Measurements from ENCODE around the gene ZCCHC2.
A peak's percentile ranks its signal among the peaks of the same experiment; 100 is the strongest.

The ZCCHC2 gene

DNA sequence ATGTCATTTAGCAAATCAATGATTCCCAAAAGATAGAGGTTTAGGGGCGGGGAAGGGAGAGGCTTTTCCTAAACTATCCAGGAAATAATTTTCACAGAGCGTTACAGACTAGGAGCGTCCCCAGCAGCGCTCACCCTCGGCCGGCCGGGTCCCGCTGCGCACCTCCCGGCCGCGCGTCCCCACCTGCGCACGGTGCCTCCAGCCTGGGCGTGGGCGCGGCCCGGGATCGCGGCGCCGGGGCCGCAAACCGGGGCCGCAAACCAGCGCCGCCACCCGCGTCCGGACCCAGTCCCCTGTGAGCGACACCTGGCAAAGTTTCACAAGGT lies 684 bp upstream of the ZCCHC2 start:
- Histone ChIP-seq H3K4me1 (ENCODE audit: control insufficient read depth in 2 of 2, insufficient read depth in 1 of 2, low read depth in 1 of 2, low read length in 2 of 2) (peaks cover 11 to 13% of the 10 kb centered on the region in 2 donors), H3K27ac (replicated peaks; ENCODE audit: low read length) (no peak overlapping the region), H2BK15ac (ENCODE audit: low read length) (no peak overlapping the region), H4K91ac (ENCODE audit: low read depth, low read length, poor library complexity) (no peak overlapping the region), H2BK12ac (ENCODE audit: low read length) (peak overlapping the region; percentile 73), H3K79me1 (ENCODE audit: low read depth, low read length) (peaks cover 5% of the 10 kb centered on the region), H2BK120ac (ENCODE audit: low read depth, low read length) (no peak overlapping the region), H3K36me3 (replicated peaks in 1 of 2; ENCODE audit: control insufficient read depth in 2 of 2, insufficient read depth in 2 of 2, low read length in 2 of 2) (no peaks in the 10 kb centered on the region), H3K9me3 (replicated peaks in 1 of 2; ENCODE audit: control insufficient read depth in 2 of 2, insufficient read depth in 1 of 2, low read depth in 1 of 2, low read length in 2 of 2) (no peaks in the 10 kb centered on the region), H3K18ac (ENCODE audit: low read length) (peak overlapping the region; percentile 97), H4K8ac (ENCODE audit: low read depth, low read length) (no peak overlapping the region), H2AK5ac (ENCODE audit: low read depth, low read length) (no peak overlapping the region), H3K4me2 (ENCODE audit: insufficient read depth, low read length, poor library complexity, severe bottlenecking) (peak overlapping the region; percentile 80), H3K23ac (ENCODE audit: low read depth, low read length, poor library complexity) (peak overlapping the region; percentile 92), H2BK5ac (ENCODE audit: low read length) (peak overlapping the region; percentile 96), H3K9ac (ENCODE audit: low read depth, low read length, poor library complexity) (peak overlapping the region; percentile 92), H3K14ac (ENCODE audit: low read length) (no peak overlapping the region), H3K4ac (ENCODE audit: low read length) (no peak overlapping the region), H3K4me3 (ENCODE audit: low read length in 2 of 2) (peak overlapping the region; percentile 81 to 88), H3K27me3 (ENCODE audit: control insufficient read depth in 3 of 3, insufficient read depth in 3 of 3, low read depth in 1 of 3, low read length in 3 of 3) (peaks cover 4 to 28% (median 23%) of the 10 kb centered on the region in 3 experiments), H2AFZ (ENCODE audit: low read length) (peak overlapping the region; percentile 100)
- no CpG with 5 or more reads among the region's 32 CpGs for WGBS, 2 donors (ENCODE audit: extremely low coverage in 2 of 2, insufficient read length in 2 of 2, insufficient replicate concordance in 1 of 2)
- no peak for DNase-seq (ENCODE audit: low spot score)

DNA sequence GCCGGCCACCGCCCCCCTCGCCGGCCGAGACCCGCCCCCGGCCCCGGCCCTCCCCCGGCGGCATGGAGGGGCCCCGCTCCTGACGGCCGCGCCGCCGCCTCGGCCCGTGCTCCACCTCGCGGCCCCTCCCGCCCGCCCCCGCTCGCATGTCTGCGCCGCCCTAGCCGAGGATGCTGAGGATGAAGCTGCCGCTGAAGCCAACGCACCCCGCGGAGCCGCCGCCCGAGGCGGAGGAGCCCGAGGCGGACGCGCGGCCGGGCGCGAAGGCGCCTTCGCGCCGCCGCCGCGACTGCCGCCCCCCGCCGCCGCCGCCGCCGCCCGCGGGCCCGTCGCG lies 397 bp downstream of the ZCCHC2 start:
- H2BK120ac ChIP-seq (ENCODE audit: low read depth, low read length), result no peak overlapping the region
- peak overlapping the region; percentile 100 for H2AFZ ChIP-seq (ENCODE audit: low read length)
- peak overlapping the region; percentile 81 to 99 for H3K4me3 ChIP-seq (ENCODE audit: low read length in 2 of 2)
- H3K79me1 ChIP-seq (ENCODE audit: low read depth, low read length), result peaks cover 5% of the 10 kb centered on the region
- no peaks in the 10 kb centered on the region for H3K9me3 ChIP-seq (replicated peaks in 1 of 2; ENCODE audit: control insufficient read depth in 2 of 2, insufficient read depth in 1 of 2, low read depth in 1 of 2, low read length in 2 of 2)
- WGBS, 2 donors (ENCODE audit: extremely low coverage in 2 of 2, insufficient read length in 2 of 2, insufficient replicate concordance in 1 of 2), result no CpG with 5 or more reads among the region's 62 CpGs
- no peak overlapping the region for H2AK5ac ChIP-seq (ENCODE audit: low read depth, low read length)
- no peak overlapping the region for H3K23ac ChIP-seq (ENCODE audit: low read depth, low read length, poor library complexity)
- peak overlapping the region; percentile 98 for H3K27ac ChIP-seq (replicated peaks; ENCODE audit: low read length)
- H2BK5ac ChIP-seq (ENCODE audit: low read length), result peak overlapping the region; percentile 96
- H3K14ac ChIP-seq (ENCODE audit: low read length), result no peak overlapping the region
- no peak for DNase-seq (ENCODE audit: low spot score)
- H3K27me3 ChIP-seq (ENCODE audit: control insufficient read depth in 3 of 3, insufficient read depth in 3 of 3, low read depth in 1 of 3, low read length in 3 of 3), result peaks cover 4 to 28% (median 23%) of the 10 kb centered on the region in 3 experiments
- H3K36me3 ChIP-seq (replicated peaks in 1 of 2; ENCODE audit: control insufficient read depth in 2 of 2, insufficient read depth in 2 of 2, low read length in 2 of 2), result no peaks in the 10 kb centered on the region
- H4K91ac ChIP-seq (ENCODE audit: low read depth, low read length, poor library complexity), result no peak overlapping the region
- H2BK15ac ChIP-seq (ENCODE audit: low read length), result no peak overlapping the region
- H3K4me1 ChIP-seq (ENCODE audit: control insufficient read depth in 2 of 2, insufficient read depth in 1 of 2, low read depth in 1 of 2, low read length in 2 of 2), result peaks cover 11 to 13% of the 10 kb centered on the region in 2 donors
- H4K8ac ChIP-seq (ENCODE audit: low read depth, low read length), result no peak overlapping the region
- H3K4me2 ChIP-seq (ENCODE audit: insufficient read depth, low read length, poor library complexity, severe bottlenecking), result peak overlapping the region; percentile 31
- no peak overlapping the region for H3K9ac ChIP-seq (ENCODE audit: low read depth, low read length, poor library complexity)
- no peak overlapping the region for H3K18ac ChIP-seq (ENCODE audit: low read length)
- no peak overlapping the region for H3K4ac ChIP-seq (ENCODE audit: low read length)
- no peak overlapping the region for H2BK12ac ChIP-seq (ENCODE audit: low read length)

DNA sequence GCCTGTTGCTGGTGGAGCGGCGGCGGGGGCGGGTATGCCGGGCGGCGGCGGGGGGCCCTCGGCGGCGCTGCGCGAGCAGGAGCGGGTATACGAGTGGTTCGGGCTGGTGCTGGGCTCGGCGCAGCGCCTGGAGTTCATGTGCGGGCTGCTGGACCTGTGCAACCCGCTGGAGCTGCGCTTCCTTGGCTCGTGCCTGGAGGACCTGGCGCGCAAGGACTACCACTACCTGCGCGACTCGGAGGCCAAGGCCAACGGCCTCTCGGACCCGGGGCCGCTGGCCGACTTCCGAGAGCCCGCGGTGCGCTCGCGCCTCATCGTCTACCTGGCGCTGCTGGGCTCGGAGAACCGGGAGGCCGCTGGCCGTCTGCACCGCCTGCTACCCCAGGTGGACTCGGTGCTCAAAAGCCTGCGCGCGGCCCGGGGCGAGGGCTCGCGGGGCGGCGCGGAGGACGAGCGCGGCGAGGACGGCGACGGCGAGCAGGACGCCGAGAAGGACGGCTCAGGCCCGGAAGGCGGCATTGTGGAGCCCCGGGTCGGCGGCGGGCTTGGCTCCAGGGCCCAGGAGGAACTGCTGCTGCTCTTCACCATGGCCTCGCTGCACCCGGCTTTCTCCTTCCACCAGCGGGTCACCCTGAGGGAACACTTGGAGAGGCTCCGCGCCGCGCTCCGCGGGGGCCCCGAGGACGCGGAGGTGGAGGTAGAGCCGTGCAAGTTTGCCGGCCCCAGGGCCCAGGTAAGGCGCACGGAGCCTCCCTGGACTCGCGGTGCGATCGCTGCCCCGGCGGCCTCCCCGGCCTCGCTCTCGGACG lies 1.0 kb downstream of the ZCCHC2 start:
- Histone ChIP-seq H3K18ac (ENCODE audit: low read length) (peak overlapping the region; percentile 92), H3K4ac (ENCODE audit: low read length) (peak overlapping the region; percentile 37), H3K23ac (ENCODE audit: low read depth, low read length, poor library complexity) (peak overlapping the region; percentile 85), H3K4me2 (ENCODE audit: insufficient read depth, low read length, poor library complexity, severe bottlenecking) (peak overlapping the region; percentile 97), H3K79me1 (ENCODE audit: low read depth, low read length) (peaks cover 5% of the 10 kb centered on the region), H2BK15ac (ENCODE audit: low read length) (peak overlapping the region; percentile 81), H2AFZ (ENCODE audit: low read length) (peak overlapping the region; percentile 81), H3K9me3 (replicated peaks in 1 of 2; ENCODE audit: control insufficient read depth in 2 of 2, insufficient read depth in 1 of 2, low read depth in 1 of 2, low read length in 2 of 2) (no peaks in the 10 kb centered on the region), H2AK5ac (ENCODE audit: low read depth, low read length) (peak overlapping the region; percentile 84), H2BK120ac (ENCODE audit: low read depth, low read length) (no peak overlapping the region), H3K4me3 (ENCODE audit: low read length in 2 of 2) (peak overlapping the region; percentile 81 to 99), H3K36me3 (replicated peaks in 1 of 2; ENCODE audit: control insufficient read depth in 2 of 2, insufficient read depth in 2 of 2, low read length in 2 of 2) (no peaks in the 10 kb centered on the region), H3K27ac (replicated peaks; ENCODE audit: low read length) (peak overlapping the region; percentile 51), H4K91ac (ENCODE audit: low read depth, low read length, poor library complexity) (no peak overlapping the region), H2BK12ac (ENCODE audit: low read length) (no peak overlapping the region), H3K4me1 (ENCODE audit: control insufficient read depth in 2 of 2, insufficient read depth in 1 of 2, low read depth in 1 of 2, low read length in 2 of 2) (peaks cover 11 to 13% of the 10 kb centered on the region in 2 donors), H3K14ac (ENCODE audit: low read length) (peak overlapping the region; percentile 31), H2BK5ac (ENCODE audit: low read length) (no peak overlapping the region), H3K27me3 (ENCODE audit: control insufficient read depth in 3 of 3, insufficient read depth in 3 of 3, low read depth in 1 of 3, low read length in 3 of 3) (peaks cover 4 to 28% (median 23%) of the 10 kb centered on the region in 3 experiments), H4K8ac (ENCODE audit: low read depth, low read length) (no peak overlapping the region), H3K9ac (ENCODE audit: low read depth, low read length, poor library complexity) (peak overlapping the region; percentile 90)
- no CpG with 5 or more reads among the region's 100 CpGs for WGBS, 2 donors (ENCODE audit: extremely low coverage in 2 of 2, insufficient read length in 2 of 2, insufficient replicate concordance in 1 of 2)
- DNase-seq (ENCODE audit: low spot score), result no peak

DNA sequence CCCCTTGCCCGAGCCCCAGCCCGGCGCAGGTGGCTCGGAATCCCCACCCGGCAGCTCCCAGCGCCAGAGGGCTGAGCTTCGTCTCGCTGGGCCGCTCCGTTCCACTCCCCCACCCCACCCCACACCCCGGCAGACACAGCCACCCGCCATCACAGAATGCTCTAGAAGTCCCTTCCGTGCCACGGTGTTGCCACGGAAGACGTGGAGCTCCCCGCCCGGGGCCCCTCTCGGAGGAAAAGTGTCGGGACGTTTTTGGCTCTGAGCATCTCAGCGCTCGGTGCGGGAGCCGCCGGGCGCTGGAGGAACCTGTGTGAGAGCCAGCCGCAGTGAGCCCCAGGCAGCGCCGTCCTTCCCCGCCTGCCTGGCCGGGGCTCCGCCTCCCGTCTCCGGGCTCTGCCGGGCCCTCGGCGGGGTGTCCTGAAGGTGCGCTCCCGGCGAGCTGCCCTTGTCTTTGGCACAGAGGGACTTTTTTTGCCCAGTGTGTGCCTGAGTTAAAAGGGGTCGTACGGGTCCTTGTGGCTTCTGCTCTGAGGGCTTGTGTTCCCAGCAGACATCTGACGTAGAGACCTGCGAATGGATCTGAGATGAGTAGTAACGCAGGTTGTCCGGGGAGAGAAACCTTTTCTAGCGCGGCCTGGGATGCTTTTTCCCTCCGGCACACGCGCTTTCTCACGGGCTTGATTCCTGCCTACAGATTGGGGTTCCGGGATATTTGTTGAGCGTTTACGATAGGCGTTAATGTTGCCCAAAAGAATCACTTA lies 1.8 kb downstream of the ZCCHC2 start:
- no CpG with 5 or more reads among the region's 57 CpGs for WGBS, 2 donors (ENCODE audit: extremely low coverage in 2 of 2, insufficient read length in 2 of 2, insufficient replicate concordance in 1 of 2)
- peaks cover 4 to 28% (median 23%) of the 10 kb centered on the region in 3 experiments for H3K27me3 ChIP-seq (ENCODE audit: control insufficient read depth in 3 of 3, insufficient read depth in 3 of 3, low read depth in 1 of 3, low read length in 3 of 3)

More for the DNA sequence above, 1.8 kb downstream of the ZCCHC2 start:
- no peak for DNase-seq (ENCODE audit: low spot score)
- H3K4me3 ChIP-seq (ENCODE audit: low read length in 2 of 2), result peak overlapping the region; percentile 81 to 99
- peaks cover 11 to 13% of the 10 kb centered on the region in 2 donors for H3K4me1 ChIP-seq (ENCODE audit: control insufficient read depth in 2 of 2, insufficient read depth in 1 of 2, low read depth in 1 of 2, low read length in 2 of 2)
- H2BK120ac ChIP-seq (ENCODE audit: low read depth, low read length), result no peak overlapping the region
- peaks cover 5% of the 10 kb centered on the region for H3K79me1 ChIP-seq (ENCODE audit: low read depth, low read length)
- H3K9ac ChIP-seq (ENCODE audit: low read depth, low read length, poor library complexity), result peak overlapping the region; percentile 90
- H2BK12ac ChIP-seq (ENCODE audit: low read length), result no peak overlapping the region
- H3K23ac ChIP-seq (ENCODE audit: low read depth, low read length, poor library complexity), result peak overlapping the region; percentile 85
- H3K27ac ChIP-seq (replicated peaks; ENCODE audit: low read length), result no peak overlapping the region
- no peaks in the 10 kb centered on the region for H3K36me3 ChIP-seq (replicated peaks in 1 of 2; ENCODE audit: control insufficient read depth in 2 of 2, insufficient read depth in 2 of 2, low read length in 2 of 2)
- H2AK5ac ChIP-seq (ENCODE audit: low read depth, low read length), result peak overlapping the region; percentile 84
- H3K4ac ChIP-seq (ENCODE audit: low read length), result no peak overlapping the region
- H3K4me2 ChIP-seq (ENCODE audit: insufficient read depth, low read length, poor library complexity, severe bottlenecking), result peak overlapping the region; percentile 97
- no peak overlapping the region for H2BK5ac ChIP-seq (ENCODE audit: low read length)
- H2BK15ac ChIP-seq (ENCODE audit: low read length), result peak overlapping the region; percentile 67
- peak overlapping the region; percentile 81 for H2AFZ ChIP-seq (ENCODE audit: low read length)
- H3K18ac ChIP-seq (ENCODE audit: low read length), result peak overlapping the region; percentile 92
- H4K8ac ChIP-seq (ENCODE audit: low read depth, low read length), result no peak overlapping the region
- H3K9me3 ChIP-seq (replicated peaks in 1 of 2; ENCODE audit: control insufficient read depth in 2 of 2, insufficient read depth in 1 of 2, low read depth in 1 of 2, low read length in 2 of 2), result no peaks in the 10 kb centered on the region
- H4K91ac ChIP-seq (ENCODE audit: low read depth, low read length, poor library complexity), result no peak overlapping the region
- H3K14ac ChIP-seq (ENCODE audit: low read length), result peak overlapping the region; percentile 31

All from neuronal stem cell (in vitro differentiated cells).